Keratinocyte (primary cell): ENCODE results near the gene STEAP1B. TPM values are rescaled to one million over a fixed set of nuclear protein-coding genes. Genes with fewer than 3 reads are reported as not detected.
"Not testable (repeated sequence)": the region's sequence is repeated elsewhere in the genome, so short reads cannot be mapped to it uniquely, and the experiment has no call there.

ENCODE experiments used
- DNase-seq: peaks from one replicate; pipeline ENCODE4 v3.0.0-alpha.2; 2011; ENCODE audit warnings: low read depth, missing footprints, low spot score
- FAIRE-seq: peaks from 2 replicates; lab custom pipeline; 2011; peaks lifted over from hg19 to GRCh38; lab: Jason Lieb, UNC
- H2AFZ ChIP-seq: 2 replicates; pipeline ENCODE4 v1.6.0; 2012; ENCODE audit warnings: low read length, control low read depth, inconsistent platforms; ENCODE audit not compliant: control insufficient read depth
- H3K27ac ChIP-seq: 2 replicates; pipeline ENCODE4 v1.5.1; 2011; ENCODE audit warnings: low read length; ENCODE audit not compliant: control insufficient read depth, insufficient read depth
- H3K27me3 ChIP-seq: 3 replicates; pipeline ENCODE4 v1.6.0; 2011; ENCODE audit warnings: low read length; ENCODE audit not compliant: control insufficient read depth, insufficient read depth; ENCODE audit errors: extremely low read depth
- H3K36me3 ChIP-seq, 2 experiments: 2 replicates in 1 of 2; 3 replicates in 1 of 2; pipeline ENCODE4 v1.5.1; 2011; ENCODE audit warnings: low read length in 2 of 2, mild to moderate bottlenecking in 1 of 2; ENCODE audit not compliant: control insufficient read depth in 2 of 2, insufficient read depth in 2 of 2; ENCODE audit errors: extremely low read depth in 1 of 2
- H3K4me1 ChIP-seq: 3 replicates; pipeline ENCODE4 v1.5.1; 2011; ENCODE audit warnings: low read length; ENCODE audit not compliant: control insufficient read depth, insufficient read depth; ENCODE audit errors: extremely low read depth
- H3K4me2 ChIP-seq: 3 replicates; pipeline ENCODE4 v1.6.0; 2011; ENCODE audit warnings: low read depth, low read length; ENCODE audit not compliant: control insufficient read depth, insufficient read depth; ENCODE audit errors: extremely low read depth
- H3K4me3 ChIP-seq, 3 experiments: fragments of 200-600 bp in 1 of 3; sonication (generic) in 1 of 3; 2 replicates in 2 of 3; 3 replicates in 1 of 3; pipeline ENCODE4 v1.5.1; 2011 to 2016; ENCODE audit warnings: low read length in 3 of 3, mild to moderate bottlenecking in 3 of 3, control low read depth in 2 of 3, inconsistent platforms in 1 of 3, low read depth in 1 of 3, mixed read lengths in 1 of 3, mixed run types in 1 of 3, moderate library complexity in 1 of 3; ENCODE audit not compliant: control insufficient read depth in 2 of 3, insufficient read depth in 2 of 3; ENCODE audit errors: extremely low read depth in 1 of 3
- H3K79me2 ChIP-seq: 2 replicates; pipeline ENCODE4 v1.6.0; 2012; ENCODE audit warnings: low read length; ENCODE audit not compliant: control insufficient read depth, insufficient read depth
- H3K9ac ChIP-seq: 3 replicates; pipeline ENCODE4 v1.6.0; 2011; ENCODE audit warnings: low read length; ENCODE audit not compliant: control insufficient read depth, insufficient read depth; ENCODE audit errors: extremely low read depth
- H3K9me1 ChIP-seq: 3 replicates; pipeline ENCODE4 v1.6.0; 2011; ENCODE audit warnings: low read length; ENCODE audit not compliant: control insufficient read depth, insufficient read depth; ENCODE audit errors: extremely low read depth
- H3K9me3 ChIP-seq: 2 replicates; pipeline ENCODE4 v1.5.1; 2012; ENCODE audit warnings: low read depth, low read length; ENCODE audit not compliant: control insufficient read depth
- H4K20me1 ChIP-seq: 3 replicates; pipeline ENCODE4 v1.6.0; 2011; ENCODE audit warnings: low read length; ENCODE audit not compliant: control insufficient read depth, insufficient read depth; ENCODE audit errors: extremely low read depth
- CTCF ChIP-seq, 3 experiments: IDR thresholded peaks in 1 of 3; conservative IDR thresholded peaks in 1 of 3; optimal IDR thresholded peaks in 1 of 3; 2 replicates in 2 of 3; 3 replicates in 1 of 3; pipeline versions ENCODE3 to v1.5.1; 2011; ENCODE audit warnings: low read length in 3 of 3, mild to moderate bottlenecking in 3 of 3, moderate library complexity in 2 of 3, control low read depth in 1 of 3, inconsistent platforms in 1 of 3; ENCODE audit not compliant: insufficient read depth in 2 of 3; ENCODE audit errors: extremely low read depth in 1 of 3
- EZH2 ChIP-seq: IDR thresholded peaks from one replicate; pipeline ENCODE4 v1.6.1; 2012; ENCODE audit warnings: inconsistent platforms, mild to moderate bottlenecking, low read length, moderate library complexity
- dilution Hi-C: fragments of 300-500 bp; cut with MboI; formaldehyde crosslinking; loops from one replicate; pipeline ENCODE4 v1.7.0; 2020; ENCODE audit warnings: low sequenced_read_pairs; ENCODE audit not compliant: extremely low pct_ligation_motif_present
- polyA plus RNA-seq, 5 experiments: library from polyadenylated mRNA; depleted of rRNA in 3 of 5; stranded (reverse) in 3 of 5; stranded (forward) in 1 of 5; unstranded in 1 of 5; fragments of >200 nt; gene quantifications; 1 replicate in 1 of 5; 2 replicates in 3 of 5; 3 replicates in 1 of 5; pipeline versions ENCODE4 v1.2.1 to v1.2.3, GENCODE V29; 2011 to 2012; ENCODE audit warnings: missing spikeins in 2 of 5, low read depth in 1 of 5, low replicate concordance in 1 of 5

STEAP1B gene
- polyA plus RNA-seq, 1 donor (not counting 4 experiments of a cell fraction or from before 2014, with no cell fraction given), result 18.9 TPM

DNA sequence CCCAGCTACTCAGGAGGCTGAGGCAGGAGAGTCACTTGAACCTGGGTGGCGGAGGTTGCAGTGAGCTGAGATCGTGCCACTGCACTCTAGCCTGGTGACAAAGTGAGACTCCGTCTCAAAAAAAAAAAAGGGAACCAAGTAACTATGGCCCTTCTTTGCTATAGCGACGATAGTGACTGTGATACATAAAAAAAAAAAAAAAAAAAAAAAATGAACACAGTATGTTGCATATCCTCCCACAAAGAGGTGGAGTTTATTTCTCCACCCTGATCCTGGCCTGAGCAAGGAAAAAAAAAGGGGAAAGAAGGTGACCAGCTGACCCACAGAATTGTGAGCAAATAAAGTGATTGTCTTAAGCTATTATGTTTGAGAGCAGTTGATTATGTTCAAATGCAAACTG lies 42.3 kb upstream of the STEAP1B start:
- H3K4me2 ChIP-seq, result no peak overlapping the region
- no peaks in the 10 kb centered on the region for H3K36me3 ChIP-seq
- H3K4me3 ChIP-seq, result no peak overlapping the region
- no peaks in the 10 kb centered on the region for H3K79me2 ChIP-seq
- FAIRE-seq, result no peak
- no peak overlapping the region for H3K27ac ChIP-seq
- dilution Hi-C loops, result no loop called here
- H2AFZ ChIP-seq, result no peak overlapping the region
- H3K27me3 ChIP-seq, result peaks cover 5% of the 10 kb centered on the region
- H4K20me1 ChIP-seq, result no peaks in the 10 kb centered on the region
- no peak for DNase-seq
- H3K9me1 ChIP-seq, result no peaks in the 10 kb centered on the region
- TF ChIP-seq EZH2, result no peak
- no peak overlapping the region for H3K9ac ChIP-seq
- H3K4me1 ChIP-seq, result no peaks in the 10 kb centered on the region
- no peaks in the 10 kb centered on the region for H3K9me3 ChIP-seq

GRCh38 chr7:22541789-22542188 lies 41.8 kb upstream of the STEAP1B start:
- no peaks in the 10 kb centered on the region for H4K20me1 ChIP-seq
- H3K79me2 ChIP-seq, result no peaks in the 10 kb centered on the region
- H3K4me1 ChIP-seq, result no peaks in the 10 kb centered on the region
- no peaks in the 10 kb centered on the region for H3K9me1 ChIP-seq
- dilution Hi-C loops, result no loop called here
- no peak overlapping the region for H3K4me2 ChIP-seq
- H2AFZ ChIP-seq, result no peak overlapping the region
- DNase-seq, result no peak
- H3K4me3 ChIP-seq, result no peak overlapping the region
- H3K27me3 ChIP-seq, result peaks cover 5% of the 10 kb centered on the region
- no peaks in the 10 kb centered on the region for H3K9me3 ChIP-seq
- no peak for TF ChIP-seq CTCF (optimal IDR thresholded peaks at IDR 0.05 in 1 of 3, IDR thresholded peaks at IDR 0.05 in 1 of 3, conservative IDR thresholded peaks at IDR 0.05 in 1 of 3; ENCODE audit: extremely low read depth in 1 of 3, insufficient read depth in 2 of 3, low read length in 3 of 3)
- TF ChIP-seq EZH2, result no peak
- H3K36me3 ChIP-seq, result no peaks in the 10 kb centered on the region
- no peak overlapping the region for H3K27ac ChIP-seq
- FAIRE-seq, result no peak
- H3K9ac ChIP-seq, result no peak overlapping the region

DNA sequence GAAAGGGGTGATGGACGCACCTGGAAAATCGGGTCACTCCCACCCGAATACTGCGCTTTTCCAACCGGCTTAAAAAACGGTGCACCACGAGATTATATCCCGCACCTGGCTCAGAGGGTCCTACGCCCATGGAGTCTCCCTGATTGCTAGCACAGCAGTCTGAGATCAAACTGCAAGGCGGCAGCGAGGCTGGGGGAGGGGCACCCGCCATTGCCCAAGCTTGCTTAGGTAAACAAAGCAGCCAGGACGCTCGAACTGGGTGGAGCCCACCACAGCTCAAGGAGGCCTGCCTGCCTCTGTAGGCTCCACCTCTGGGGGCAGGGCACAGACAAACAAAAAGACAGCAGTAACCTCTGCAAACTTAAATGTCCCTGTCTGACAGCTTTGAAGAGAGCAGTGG lies 28.5 kb upstream of the STEAP1B start:
- H3K9me1 ChIP-seq, H3K4me1 ChIP-seq, H3K4me3 ChIP-seq, dilution Hi-C loops, H3K27ac ChIP-seq, DNase-seq, H3K4me2 ChIP-seq, H3K9me3 ChIP-seq, H3K27me3 ChIP-seq, H2AFZ ChIP-seq, H4K20me1 ChIP-seq, H3K79me2 ChIP-seq, H3K9ac ChIP-seq, H3K36me3 ChIP-seq, FAIRE-seq: not testable (repeated sequence)

DNA sequence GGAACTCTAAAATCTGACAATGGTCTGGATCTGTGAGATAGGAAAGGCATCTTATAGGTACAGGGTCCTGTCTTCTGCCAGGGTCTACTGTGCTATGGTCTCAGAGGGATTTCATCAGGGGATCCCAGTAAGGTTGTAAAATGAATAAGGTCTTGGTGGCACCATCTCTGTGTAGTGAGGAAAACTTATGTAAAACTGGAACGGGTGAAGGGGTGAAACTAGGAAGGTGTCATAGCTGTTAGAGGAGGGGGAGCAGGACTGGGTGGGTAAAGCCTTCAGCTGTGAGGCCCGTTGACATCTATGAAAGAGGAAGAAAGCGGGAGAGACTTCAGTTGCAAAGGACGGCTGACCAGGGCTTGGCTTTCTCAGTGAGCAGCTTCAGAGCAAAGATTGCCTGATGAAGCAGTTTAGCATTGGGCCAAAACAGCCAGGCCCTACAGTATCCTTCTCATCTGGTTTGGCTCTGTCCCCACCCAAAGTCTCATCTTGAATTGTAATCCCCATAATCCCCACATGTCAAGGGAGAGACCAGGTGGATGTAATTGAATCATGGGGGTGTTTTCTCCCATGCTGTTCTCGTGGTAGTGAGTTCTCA lies 24.5 kb upstream of the STEAP1B start:
- H3K27ac ChIP-seq, H3K9me1 ChIP-seq, H4K20me1 ChIP-seq, H3K4me1 ChIP-seq, H3K4me3 ChIP-seq, dilution Hi-C loops, H3K27me3 ChIP-seq, H3K9ac ChIP-seq, H3K4me2 ChIP-seq, FAIRE-seq, H3K36me3 ChIP-seq, H2AFZ ChIP-seq, H3K9me3 ChIP-seq, DNase-seq, H3K79me2 ChIP-seq: not testable (repeated sequence)
